PFSK-1 (cell line): ENCODE results near the gene PTAR1.

Experiments
- POLR2AphosphoS5 ChIP-seq: IDR thresholded peaks from 2 replicates; pipeline ENCODE4 v1.6.1; 2012; ENCODE audit warnings: low read depth, mild to moderate bottlenecking, control low read depth, low read length, moderate library complexity
- SIN3A ChIP-seq: IDR thresholded peaks from 2 replicates; pipeline ENCODE4 v1.6.1; 2012; ENCODE audit warnings: mild to moderate bottlenecking, low read length, moderate library complexity, borderline replicate concordance; ENCODE audit not compliant: insufficient read depth
- TAF1 ChIP-seq: IDR thresholded peaks from 2 replicates; pipeline ENCODE4 v1.6.1; 2012; ENCODE audit warnings: low read length, control low read depth, borderline replicate concordance; ENCODE audit not compliant: insufficient read depth
- TF ChIP-seq, protein P1 (sequence below), 2 experiments: IDR thresholded peaks; 2 replicates each; pipeline versions ENCODE4 v1.6.1 to v1.8.0; 2011 to 2012; ENCODE audit warnings: low read depth in 2 of 2, low read length in 2 of 2, control low read depth in 1 of 2, inconsistent platforms in 1 of 2, mild to moderate bottlenecking in 1 of 2, moderate library complexity in 1 of 2; ENCODE audit not compliant: insufficient read depth in 1 of 2

DNA sequence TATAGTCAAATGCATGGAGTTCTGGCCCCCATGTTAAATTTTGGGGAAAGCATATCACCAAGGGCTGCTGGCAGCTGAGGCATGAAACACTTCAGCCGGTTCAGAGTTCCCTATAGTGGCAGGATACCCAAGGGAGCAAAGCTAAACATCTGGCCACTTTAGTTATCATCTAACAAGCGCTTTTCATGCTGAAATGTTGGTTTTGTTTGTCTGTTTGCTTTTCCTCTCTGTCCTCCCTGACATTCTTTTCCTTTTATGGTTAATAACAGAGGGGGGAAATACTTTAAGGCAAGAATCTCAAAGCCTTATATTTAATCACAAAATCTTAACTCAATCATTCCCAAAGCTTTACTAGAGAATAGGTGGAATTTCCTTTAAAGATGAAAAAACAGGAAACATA is 99.5 kb downstream of the PTAR1 start:
- TF ChIP-seq, protein P1, sequence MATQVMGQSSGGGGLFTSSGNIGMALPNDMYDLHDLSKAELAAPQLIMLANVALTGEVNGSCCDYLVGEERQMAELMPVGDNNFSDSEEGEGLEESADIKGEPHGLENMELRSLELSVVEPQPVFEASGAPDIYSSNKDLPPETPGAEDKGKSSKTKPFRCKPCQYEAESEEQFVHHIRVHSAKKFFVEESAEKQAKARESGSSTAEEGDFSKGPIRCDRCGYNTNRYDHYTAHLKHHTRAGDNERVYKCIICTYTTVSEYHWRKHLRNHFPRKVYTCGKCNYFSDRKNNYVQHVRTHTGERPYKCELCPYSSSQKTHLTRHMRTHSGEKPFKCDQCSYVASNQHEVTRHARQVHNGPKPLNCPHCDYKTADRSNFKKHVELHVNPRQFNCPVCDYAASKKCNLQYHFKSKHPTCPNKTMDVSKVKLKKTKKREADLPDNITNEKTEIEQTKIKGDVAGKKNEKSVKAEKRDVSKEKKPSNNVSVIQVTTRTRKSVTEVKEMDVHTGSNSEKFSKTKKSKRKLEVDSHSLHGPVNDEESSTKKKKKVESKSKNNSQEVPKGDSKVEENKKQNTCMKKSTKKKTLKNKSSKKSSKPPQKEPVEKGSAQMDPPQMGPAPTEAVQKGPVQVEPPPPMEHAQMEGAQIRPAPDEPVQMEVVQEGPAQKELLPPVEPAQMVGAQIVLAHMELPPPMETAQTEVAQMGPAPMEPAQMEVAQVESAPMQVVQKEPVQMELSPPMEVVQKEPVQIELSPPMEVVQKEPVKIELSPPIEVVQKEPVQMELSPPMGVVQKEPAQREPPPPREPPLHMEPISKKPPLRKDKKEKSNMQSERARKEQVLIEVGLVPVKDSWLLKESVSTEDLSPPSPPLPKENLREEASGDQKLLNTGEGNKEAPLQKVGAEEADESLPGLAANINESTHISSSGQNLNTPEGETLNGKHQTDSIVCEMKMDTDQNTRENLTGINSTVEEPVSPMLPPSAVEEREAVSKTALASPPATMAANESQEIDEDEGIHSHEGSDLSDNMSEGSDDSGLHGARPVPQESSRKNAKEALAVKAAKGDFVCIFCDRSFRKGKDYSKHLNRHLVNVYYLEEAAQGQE (IDR thresholded peaks at IDR 0.05; ENCODE audit: insufficient read depth in 1 of 2, low read depth in 2 of 2, low read length in 2 of 2): no peak
- TF ChIP-seq TAF1 (no peak), POLR2AphosphoS5 (no peak), SIN3A (no peak)
